SK-N-SH (cell line): Measurements from ENCODE around the gene MED26. TPM values are rescaled to one million over a fixed set of nuclear protein-coding genes. Genes with fewer than 3 reads are reported as not detected.

ENCODE experiments used
- CTCF ChIA-PET: fragments of 300-600, 350-600 bp; formaldehyde crosslinking; extraction: SDS; loops from one replicate; lab custom pipeline; 2021; lab: Yijun Ruan, JAX
- POLR2A ChIA-PET: fragments of 350-600 bp; sonication (Branson Sonifier 250); formaldehyde crosslinking; extraction: SDS; loops from one replicate; lab custom pipeline; 2020; ENCODE audit warnings: antibody characterized with exemption, inconsistent platforms; lab: Yijun Ruan, JAX
- DNase-seq: peaks from one replicate; pipeline ENCODE4 v3.0.0; 2012
- H2AFZ ChIP-seq: fragments of 200-600 bp; sonication (generic); 2 replicates; pipeline ENCODE4 v1.8.1; 2016; ENCODE audit warnings: antibody characterized with exemption, mild to moderate bottlenecking, low read depth
- H3F3A ChIP-seq: fragments of 200-600 bp; sonication (generic); replicated peaks from 2 replicates; pipeline ENCODE3; 2016; ENCODE audit warnings: antibody characterized with exemption, mild to moderate bottlenecking; ENCODE audit not compliant: insufficient read depth
- H3K27ac ChIP-seq, 2 experiments: fragments of 200-500 bp in 1 of 2; fragments of 200-600 bp in 1 of 2; sonication (Bioruptor generic) in 1 of 2; sonication (generic), shearing (Covaris generic) in 1 of 2; 2 replicates each; pipeline versions ENCODE4 v1.5.1 to v1.6.1; 2014 to 2016; ENCODE audit warnings: low read depth in 2 of 2, inconsistent platforms in 1 of 2, low read length in 1 of 2, mild to moderate bottlenecking in 1 of 2, mixed read lengths in 1 of 2
- H3K27me3 ChIP-seq: fragments of 200-600 bp; sonication (generic), shearing (Covaris generic); 2 replicates; pipeline ENCODE4 v1.6.1; 2016; ENCODE audit warnings: mixed run types; ENCODE audit not compliant: insufficient read depth
- H3K36me3 ChIP-seq, 2 experiments: fragments of 200-500 bp in 1 of 2; fragments of 200-600 bp in 1 of 2; sonication (Bioruptor generic) in 1 of 2; sonication (generic) in 1 of 2; replicated peaks in 1 of 2; 2 replicates each; pipeline versions ENCODE3 to v1.5.1; 2014 to 2016; ENCODE audit warnings: low read length in 1 of 2, mild to moderate bottlenecking in 1 of 2; ENCODE audit not compliant: insufficient read depth in 2 of 2, control insufficient read depth in 1 of 2
- H3K4me1 ChIP-seq, 2 experiments: fragments of 200-500 bp in 1 of 2; fragments of 200-600 bp in 1 of 2; sonication (Bioruptor generic) in 1 of 2; sonication (generic), shearing (Covaris generic) in 1 of 2; 2 replicates each; pipeline versions ENCODE4 v1.5.1 to v1.6.1; 2014 to 2016; ENCODE audit warnings: low read depth in 1 of 2, low read length in 1 of 2, mixed run types in 1 of 2; ENCODE audit not compliant: insufficient read depth in 2 of 2, control insufficient read depth in 1 of 2
- H3K4me2 ChIP-seq: fragments of 200-600 bp; sonication (generic), shearing (Covaris generic); 2 replicates; pipeline ENCODE4 v1.6.1; 2017; ENCODE audit warnings: mixed run types
- H3K4me3 ChIP-seq, 2 experiments: fragments of 200-500 bp in 1 of 2; fragments of 200-600 bp in 1 of 2; sonication (Bioruptor generic) in 1 of 2; sonication (generic), shearing (Covaris generic) in 1 of 2; 2 replicates each; pipeline versions ENCODE4 v1.5.1 to v1.8.1; 2014 to 2016; ENCODE audit warnings: low read depth in 2 of 2, inconsistent platforms in 1 of 2, low read length in 1 of 2, mild to moderate bottlenecking in 1 of 2, mixed read lengths in 1 of 2, moderate library complexity in 1 of 2
- H3K79me2 ChIP-seq: fragments of 200-600 bp; sonication (generic); 2 replicates; pipeline ENCODE4 v1.8.1; 2017; ENCODE audit warnings: mild to moderate bottlenecking; ENCODE audit not compliant: insufficient read depth
- H3K9ac ChIP-seq: fragments of 200-600 bp; sonication (generic); 2 replicates; pipeline ENCODE4 v1.6.1; 2017; ENCODE audit warnings: mixed run types
- H3K9me2 ChIP-seq: fragments of 200-600 bp; sonication (generic); 2 replicates; pipeline ENCODE4 v1.6.1; 2017; ENCODE audit warnings: mixed run types
- H3K9me3 ChIP-seq: fragments of 200-600 bp; sonication (generic); 2 replicates; pipeline ENCODE4 v1.6.1; 2017; ENCODE audit warnings: mixed run types, mild to moderate bottlenecking, moderate library complexity
- H4K20me1 ChIP-seq: fragments of 200-600 bp; sonication (generic); 2 replicates; pipeline ENCODE4 v1.6.1; 2017; ENCODE audit warnings: mild to moderate bottlenecking, mixed run types; ENCODE audit not compliant: insufficient read depth
- CTCF ChIP-seq: fragments of 200-600 bp; sonication (generic); IDR thresholded peaks from 2 replicates; pipeline ENCODE4 v1.6.1; 2017; ENCODE audit warnings: antibody characterized with exemption, mild to moderate bottlenecking, moderate library complexity
- ELF1 ChIP-seq: IDR thresholded peaks from 2 replicates; pipeline ENCODE4 v1.4.0; 2012
- FOXJ3 ChIP-seq: sonication (generic); formaldehyde crosslinking; IDR thresholded peaks from 2 replicates; pipeline ENCODE4 v1.5.1; 2020; ENCODE audit warnings: mild to moderate bottlenecking, missing genetic modification reagents
- GABPA ChIP-seq: IDR thresholded peaks from 2 replicates; pipeline ENCODE4 v1.4.0; 2012; ENCODE audit warnings: low read depth, mild to moderate bottlenecking
- IRF3 ChIP-seq: fragments of 150-350 bp; IDR thresholded peaks from 2 replicates; pipeline ENCODE4 v1.6.1; 2016; ENCODE audit warnings: mild to moderate bottlenecking, low read depth, low read length
- MEF2A ChIP-seq: IDR thresholded peaks from 2 replicates; pipeline ENCODE4 v1.4.0; 2012; ENCODE audit warnings: low read depth, borderline replicate concordance
- PBX3 ChIP-seq: IDR thresholded peaks from 2 replicates; pipeline ENCODE4; 2012
- RAD21 ChIP-seq: IDR thresholded peaks from 2 replicates; pipeline ENCODE4 v1.6.1; 2012; ENCODE audit warnings: mild to moderate bottlenecking, low read length
- REST ChIP-seq: IDR thresholded peaks from 2 replicates; pipeline ENCODE4 v1.6.1; 2012; ENCODE audit warnings: mild to moderate bottlenecking, low read depth, low read length, moderate library complexity
- RFX5 ChIP-seq: IDR thresholded peaks from 2 replicates; pipeline ENCODE4 v1.6.1; 2012; ENCODE audit warnings: mild to moderate bottlenecking, improper control_type of control experiment, low read length
- SMC3 ChIP-seq: IDR thresholded peaks from 2 replicates; pipeline ENCODE4 v1.6.1; 2012; ENCODE audit warnings: low read depth, low read length, improper control_type of control experiment
- TCF12 ChIP-seq: IDR thresholded peaks from 2 replicates; pipeline ENCODE4 v1.4.0; 2012
- TEAD4 ChIP-seq: IDR thresholded peaks from 2 replicates; pipeline ENCODE4 v1.4.0; 2012; ENCODE audit warnings: mild to moderate bottlenecking, borderline replicate concordance; ENCODE audit not compliant: insufficient read depth
- USF1 ChIP-seq: IDR thresholded peaks from 2 replicates; pipeline ENCODE4 v1.4.0; 2012; ENCODE audit warnings: low read depth, borderline replicate concordance
- WGBS: methylation state at CpG from one replicate; pipeline ENCODE4 v1.1.6; 2017; ENCODE audit warnings: low lambda C conversion rate; 5-methylcytosine and 5-hydroxymethylcytosine counted together
- polyA plus RNA-seq, 3 experiments: library from polyadenylated mRNA; depleted of rRNA; stranded (reverse); fragments of >200 nt; gene quantifications; 2 replicates each; pipeline ENCODE4 v1.2.3, GENCODE V29; 2012

MED26 gene
- polyA plus RNA-seq, 1 of the 3 experiments (the other 2 are of a cell fraction): 3.5 TPM

- Histone ChIP-seq H2AFZ (no peak overlapping the region), H3K4me1 (no peaks in the 10 kb centered on the region), H3K9ac (no peak overlapping the region), H3F3A (no peaks in the 10 kb centered on the region), H4K20me1 (peaks cover 19% of the 10 kb centered on the region), H3K27ac (no peak overlapping the region), H3K79me2 (peaks cover 33% of the 10 kb centered on the region), H3K36me3 (peaks cover 28 to 80% of the 10 kb centered on the region in 2 experiments), H3K4me3 (no peak overlapping the region), H3K9me3 (no peaks in the 10 kb centered on the region), H3K27me3 (no peaks in the 10 kb centered on the region), H3K4me2 (no peak overlapping the region), H3K9me2 (no peaks in the 10 kb centered on the region)
- ChIA-PET CTCF (no interaction called here), POLR2A (no interaction called here)
- no peak for DNase-seq
- 97% methylated on average over 12 of the region's 12 CpGs for WGBS
- TF ChIP-seq PBX3 (no peak), IRF3 (no peak), TEAD4 (no peak), REST (no peak), RAD21 (no peak), USF1 (no peak), ELF1 (no peak), CTCF (no peak), RFX5 (no peak), MEF2A (no peak), SMC3 (no peak), GABPA (no peak), TCF12 (no peak), FOXJ3 (no peak)
Measured at GRCh38 chr19:16531380-16531669, 96.7 kb downstream of the MED26 start.
